HG03045 (cell line): ENCODE measurements around the gene GPAT2.
A peak's percentile ranks its signal among the peaks of the same experiment; 100 is the strongest.
"Not testable (repeated sequence)": the region's sequence is repeated elsewhere in the genome, so short reads cannot be mapped to it uniquely, and the experiment has no call there.

ENCODE experiments used
- ATAC-seq: cut with Tn5 transposase; IDR thresholded peaks from one replicate; pipeline ENCODE4 v1.9.1; 2021; ENCODE audit warnings: mild to moderate bottlenecking, moderate library complexity; ENCODE audit not compliant: unreplicated experiment

The GPAT2 gene

GRCh38 chr2:96024336-96025193 is 10.2 kb downstream of the GPAT2 start:
- ATAC-seq = no peak

GRCh38 chr2:96023701-96024100 is 11.0 kb downstream of the GPAT2 start:
- not testable (repeated sequence) for ATAC-seq

- ATAC-seq = not testable (repeated sequence)
These were observed 11.8 kb downstream of the GPAT2 start for GRCh38 chr2:96022701-96023447.

DNA sequence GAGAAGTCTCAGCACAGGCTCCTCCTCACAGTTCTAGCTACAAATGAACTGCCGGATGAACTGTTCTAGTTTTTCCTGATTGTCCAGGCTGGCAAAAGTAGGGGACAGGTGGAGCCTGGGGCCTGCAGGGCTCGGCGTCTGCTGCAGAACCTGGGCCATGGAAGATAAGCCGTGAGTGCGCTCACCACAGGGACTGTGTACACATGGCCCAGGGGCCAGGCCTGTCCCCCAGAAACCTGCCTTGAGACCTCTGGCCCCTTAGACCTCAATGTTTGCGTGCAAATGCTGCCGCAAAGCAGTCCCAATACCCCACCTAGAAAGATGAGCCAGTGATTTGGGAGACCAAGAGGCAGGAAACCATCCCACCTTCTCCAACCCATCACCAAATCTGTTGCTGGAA is 12.6 kb downstream of the GPAT2 start:
- not testable (repeated sequence) for ATAC-seq

DNA sequence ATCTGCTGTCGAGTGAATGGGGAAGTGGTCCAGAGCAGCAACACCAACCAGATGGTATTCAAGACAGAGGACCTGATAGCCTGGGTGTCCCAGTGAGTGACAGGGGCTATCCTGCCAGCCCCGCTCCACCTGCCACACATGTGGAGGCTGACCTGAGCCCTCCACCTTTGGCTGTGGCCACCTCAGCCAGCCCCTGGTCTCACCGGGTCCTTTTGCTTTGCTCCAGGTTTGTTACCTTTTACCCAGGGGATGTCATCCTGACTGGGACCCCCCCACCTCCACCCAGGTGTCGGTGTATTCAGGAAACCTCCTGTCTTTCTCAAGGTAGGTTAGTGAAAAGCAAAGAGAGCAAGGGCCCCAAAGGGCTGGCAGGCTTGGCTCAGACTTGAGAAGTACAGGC is 13.6 kb downstream of the GPAT2 start:
- ATAC-seq = not testable (repeated sequence)

- ATAC-seq = not testable (repeated sequence)
These were observed 14.7 kb downstream of the GPAT2 start for GRCh38 chr2:96019909-96020590.

DNA sequence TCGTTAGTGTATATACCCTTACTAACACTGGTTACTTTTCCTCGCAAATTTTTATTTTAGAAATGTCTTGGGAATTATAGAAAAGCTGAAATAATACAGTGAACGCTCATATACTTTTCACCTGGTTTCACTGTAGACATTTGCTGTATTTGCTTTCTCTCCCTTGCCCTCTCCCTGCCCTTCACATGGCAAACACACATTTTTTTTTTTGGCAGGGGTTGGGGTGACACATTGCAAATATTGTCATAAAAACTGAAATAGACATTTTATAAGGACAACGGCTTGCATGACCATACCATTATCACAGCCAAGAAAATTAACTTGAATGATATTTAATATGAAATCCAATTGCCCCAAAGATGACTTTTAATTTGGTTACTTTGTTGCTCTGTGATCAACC is 18.4 kb downstream of the GPAT2 start:
- not testable (repeated sequence) for ATAC-seq

DNA sequence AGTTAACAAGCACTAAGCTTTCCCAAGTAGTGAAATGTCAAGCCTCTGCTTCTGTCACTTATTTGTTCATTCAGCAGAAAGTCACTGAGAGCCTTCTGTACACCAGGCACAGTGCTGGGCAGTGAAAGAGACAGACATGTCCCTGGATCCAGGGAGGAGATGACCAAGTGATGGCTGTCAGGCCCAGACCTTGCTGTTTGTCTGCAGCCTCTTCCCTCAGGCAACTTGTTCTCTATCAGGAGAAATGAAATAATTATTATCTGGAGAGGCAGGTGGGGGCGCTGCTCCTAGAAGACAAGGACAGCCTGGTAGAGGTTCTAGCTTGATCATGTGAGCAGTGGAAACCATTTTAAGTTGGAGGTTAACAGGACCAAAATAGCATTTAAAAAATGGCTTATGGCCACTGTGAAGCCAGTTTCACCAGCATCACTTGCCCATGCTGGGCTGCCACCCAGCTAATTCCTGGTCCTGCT is 21.9 kb downstream of the GPAT2 start:
- ATAC-seq = not testable (repeated sequence)

- not testable (repeated sequence) for ATAC-seq
These were observed 22.5 kb downstream of the GPAT2 start for GRCh38 chr2:96012086-96012791.

GRCh38 chr2:96011129-96011455 is 23.6 kb downstream of the GPAT2 start:
- not testable (repeated sequence) for ATAC-seq

DNA sequence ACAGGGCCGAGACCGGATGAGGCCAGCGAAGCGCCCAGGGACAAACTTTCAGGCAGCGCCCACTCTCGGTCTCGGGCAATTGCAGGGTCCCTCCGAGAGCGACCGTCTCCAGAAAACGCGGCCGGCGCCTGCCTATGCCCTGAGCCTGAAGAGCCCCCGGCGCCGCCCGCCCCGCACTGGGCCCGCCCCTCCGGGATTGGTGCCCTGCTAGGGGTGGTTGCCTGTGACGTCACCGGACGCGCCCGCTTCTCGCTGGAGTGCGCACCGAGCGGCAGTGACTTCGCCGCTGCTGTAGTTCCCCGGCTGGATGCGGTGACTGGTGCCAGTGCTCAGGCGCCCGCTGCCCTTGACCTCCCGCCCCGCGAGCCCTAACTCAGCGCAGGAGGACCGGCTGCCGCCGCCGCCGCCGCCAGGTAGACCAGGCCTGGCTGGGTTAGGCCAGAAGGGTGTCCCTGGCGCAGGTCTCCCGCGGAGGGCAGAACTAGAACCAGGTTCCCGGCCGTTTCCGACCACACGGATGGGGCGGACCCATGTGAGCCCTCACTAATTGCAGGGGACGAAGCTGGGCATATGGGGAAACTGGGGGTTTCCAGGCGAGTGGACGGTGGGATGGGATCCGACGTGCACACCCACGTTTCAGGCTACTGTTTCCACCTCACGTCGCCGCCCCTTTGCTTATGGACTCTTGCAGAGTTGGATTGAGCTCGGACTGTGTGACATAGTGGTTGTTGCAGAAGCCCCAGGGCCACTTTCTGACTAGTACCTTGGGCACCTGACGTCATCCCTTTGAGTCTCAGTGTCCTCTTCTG is 24.2 kb downstream of the GPAT2 start:
- ATAC-seq = peak; percentile 99

GRCh38 chr2:96009833-96010232 is 24.9 kb downstream of the GPAT2 start:
- ATAC-seq = not testable (repeated sequence)

GRCh38 chr2:96008051-96008450 is 26.7 kb downstream of the GPAT2 start:
- ATAC-seq = not testable (repeated sequence)

DNA sequence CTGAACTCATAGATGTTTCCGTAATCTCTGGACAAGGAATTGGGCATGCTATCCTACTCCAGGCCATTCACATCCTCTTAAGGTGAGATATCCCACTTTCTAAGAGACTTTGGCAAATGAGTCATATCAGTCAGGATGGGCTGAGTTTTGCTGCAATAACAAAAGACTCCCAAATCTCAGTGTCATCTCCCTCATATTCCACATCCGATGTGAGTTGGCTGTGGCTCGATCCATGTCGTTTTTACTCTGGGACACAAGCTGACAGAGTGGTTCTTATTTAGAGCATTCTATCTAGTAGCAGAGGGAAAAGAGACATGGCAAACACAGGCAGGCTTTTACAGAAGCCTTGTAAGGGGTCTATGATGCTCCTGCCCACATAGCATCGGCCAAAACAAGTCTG is 28.5 kb downstream of the GPAT2 start:
- ATAC-seq = not testable (repeated sequence)

GRCh38 chr2:95992520-95993272 is 42.0 kb downstream of the GPAT2 start:
- ATAC-seq = peak; percentile 48

DNA sequence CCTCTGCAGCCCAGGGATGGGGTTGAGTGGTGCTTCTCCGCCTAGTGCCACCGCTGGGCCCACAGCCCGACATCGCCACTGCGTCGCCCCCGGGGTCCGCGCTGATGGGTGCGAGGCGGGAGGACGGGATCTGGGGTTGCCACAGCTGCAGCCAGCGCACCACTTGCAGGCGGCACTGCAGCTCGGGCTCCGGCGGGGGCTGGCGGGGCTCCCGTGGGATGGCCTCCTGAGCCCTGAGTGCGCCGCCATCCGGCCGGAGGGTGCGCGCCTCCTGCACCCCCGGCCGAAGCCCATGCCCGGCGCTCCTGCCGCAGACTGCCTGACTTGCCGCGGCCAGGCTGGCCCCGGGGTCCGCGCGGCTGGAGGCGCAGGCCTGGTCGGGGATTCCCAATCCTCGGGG is 42.6 kb downstream of the GPAT2 start:
- ATAC-seq = peak; percentile 44

GRCh38 chr2:95991351-95992094 is 43.2 kb downstream of the GPAT2 start, which contains the start of gene ANKRD36C:
TSS of gene ANKRD36C (minus strand) at chr2:95991824. CDS start at chr2:95991708, 116 bp downstream.
- ATAC-seq = peak; percentile 96

DNA sequence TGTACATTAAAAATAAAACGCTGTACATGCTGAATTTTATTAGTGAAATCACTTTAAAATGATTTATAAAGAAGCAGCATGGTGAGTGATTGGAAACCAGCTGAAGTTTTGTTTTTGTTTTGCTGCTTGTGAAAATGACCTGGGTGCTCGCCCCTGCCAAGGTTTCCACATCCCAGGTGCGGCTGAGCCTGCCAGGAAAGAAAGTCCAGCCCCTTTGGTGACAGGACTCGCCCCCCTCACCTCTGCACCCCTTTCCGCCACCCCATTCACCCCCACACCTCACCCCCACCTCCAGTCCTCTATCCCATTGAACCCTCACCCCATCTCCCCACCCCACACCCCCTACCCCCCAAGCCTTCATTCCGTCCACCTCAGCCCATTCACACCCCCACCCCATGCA is 43.8 kb downstream of the GPAT2 start:
- ATAC-seq = not testable (repeated sequence)
